IPS DF 6.9 (cell line): ENCODE results near the gene PLEK.
"Not testable (repeated sequence)": the region's sequence is repeated elsewhere in the genome, so short reads cannot be mapped to it uniquely, and the experiment has no call there.

Experiments
- DNase-seq: peaks from one replicate; pipeline ENCODE4 v3.0.0-alpha.2; 2013; ENCODE audit warnings: low read depth, low spot score
- H3K27ac ChIP-seq: one replicate; pipeline ENCODE4 v1.5.1; 2013; ENCODE audit warnings: low read length, control low read depth
- H3K27me3 ChIP-seq: 2 replicates; pipeline ENCODE4 v1.6.1; 2013; ENCODE audit warnings: mild to moderate bottlenecking, low read length; ENCODE audit not compliant: control insufficient read depth, insufficient read depth
- H3K36me3 ChIP-seq: 2 replicates; pipeline ENCODE4 v1.6.1; 2013; ENCODE audit warnings: low read length; ENCODE audit not compliant: control insufficient read depth, insufficient read depth
- H3K4me1 ChIP-seq: 2 replicates; pipeline ENCODE4 v1.6.1; 2013; ENCODE audit warnings: low read length; ENCODE audit not compliant: control insufficient read depth, insufficient read depth
- H3K4me3 ChIP-seq: 2 replicates; pipeline ENCODE4 v1.5.1; 2013; ENCODE audit warnings: mild to moderate bottlenecking, low read length
- H3K9me3 ChIP-seq: 2 replicates; pipeline ENCODE4 v1.6.1; 2013; ENCODE audit warnings: low read length, inconsistent platforms; ENCODE audit not compliant: control insufficient read depth, insufficient read depth
- WGBS: extraction: QIAGEN DNeasy Blood & Tissue Kit; methylation state at CpG from one replicate; pipeline ENCODE4 v1.1.7; 2013; ENCODE audit warnings: mixed read lengths, missing lambda C conversion rate; ENCODE audit not compliant: insufficient read length, insufficient coverage; 5-methylcytosine and 5-hydroxymethylcytosine counted together

PLEK gene

GRCh38 chr2:68333931-68334330, 31.2 kb upstream of the PLEK start:
- Histone ChIP-seq H3K4me3 (no peak overlapping the region), H3K9me3 (no peaks in the 10 kb centered on the region), H3K4me1 (no peaks in the 10 kb centered on the region), H3K27me3 (no peaks in the 10 kb centered on the region), H3K27ac (no peak overlapping the region), H3K36me3 (no peaks in the 10 kb centered on the region)
- no peak for DNase-seq
- WGBS = no CpG with 5 or more reads among the region's 3 CpGs

GRCh38 chr2:68336192-68336591, 28.9 kb upstream of the PLEK start:
- H3K4me3 ChIP-seq = no peak overlapping the region
- H3K4me1 ChIP-seq = no peaks in the 10 kb centered on the region
- no peaks in the 10 kb centered on the region for H3K36me3 ChIP-seq
- no peak overlapping the region for H3K27ac ChIP-seq
- no peaks in the 10 kb centered on the region for H3K9me3 ChIP-seq
- H3K27me3 ChIP-seq = no peaks in the 10 kb centered on the region
- no CpG with 5 or more reads among the region's 1 CpG for WGBS
- no peak for DNase-seq

GRCh38 chr2:68340226-68341061, 24.6 kb upstream of the PLEK start:
- WGBS = no CpG with 5 or more reads among the region's 5 CpGs
- no peaks in the 10 kb centered on the region for H3K27me3 ChIP-seq
- H3K27ac ChIP-seq = no peak overlapping the region
- H3K36me3 ChIP-seq = no peaks in the 10 kb centered on the region
- DNase-seq = no peak
- no peaks in the 10 kb centered on the region for H3K9me3 ChIP-seq
- H3K4me3 ChIP-seq = no peak overlapping the region
- H3K4me1 ChIP-seq = no peaks in the 10 kb centered on the region

- H3K9me3 ChIP-seq = no peaks in the 10 kb centered on the region
- H3K27me3 ChIP-seq = no peaks in the 10 kb centered on the region
- no peak for DNase-seq
- H3K4me1 ChIP-seq = no peaks in the 10 kb centered on the region
- H3K27ac ChIP-seq = no peak overlapping the region
- no CpG with 5 or more reads among the region's 3 CpGs for WGBS
- no peaks in the 10 kb centered on the region for H3K36me3 ChIP-seq
- no peak overlapping the region for H3K4me3 ChIP-seq
Observed at GRCh38 chr2:68341062-68341329, 24.1 kb upstream of the PLEK start.

GRCh38 chr2:68341583-68341982, 23.5 kb upstream of the PLEK start:
- H3K36me3 ChIP-seq = no peaks in the 10 kb centered on the region
- no peak overlapping the region for H3K27ac ChIP-seq
- WGBS = no CpG with 5 or more reads among the region's 4 CpGs
- no peaks in the 10 kb centered on the region for H3K27me3 ChIP-seq
- no peak overlapping the region for H3K4me3 ChIP-seq
- no peaks in the 10 kb centered on the region for H3K4me1 ChIP-seq
- no peak for DNase-seq
- H3K9me3 ChIP-seq = no peaks in the 10 kb centered on the region

- Histone ChIP-seq H3K4me1 (no peaks in the 10 kb centered on the region), H3K27ac (no peak overlapping the region), H3K36me3 (no peaks in the 10 kb centered on the region), H3K9me3 (no peaks in the 10 kb centered on the region), H3K4me3 (no peak overlapping the region), H3K27me3 (no peaks in the 10 kb centered on the region)
- no peak for DNase-seq
- no CpG with 5 or more reads among the region's 1 CpG for WGBS
Observed at GRCh38 chr2:68342470-68342869, 22.6 kb upstream of the PLEK start.

- Histone ChIP-seq H3K27me3 (no peaks in the 10 kb centered on the region), H3K4me3 (no peak overlapping the region), H3K27ac (no peak overlapping the region), H3K4me1 (no peaks in the 10 kb centered on the region), H3K36me3 (no peaks in the 10 kb centered on the region), H3K9me3 (no peaks in the 10 kb centered on the region)
- DNase-seq = no peak
- WGBS = no CpG with 5 or more reads among the region's 1 CpG
Observed at GRCh38 chr2:68344031-68344430, 21.1 kb upstream of the PLEK start.

- no CpG with 5 or more reads among the region's 9 CpGs for WGBS
- Histone ChIP-seq H3K36me3 (no peaks in the 10 kb centered on the region), H3K4me3 (no peak overlapping the region), H3K4me1 (no peaks in the 10 kb centered on the region), H3K27me3 (no peaks in the 10 kb centered on the region), H3K27ac (no peak overlapping the region), H3K9me3 (no peaks in the 10 kb centered on the region)
- DNase-seq = no peak
Observed at GRCh38 chr2:68345129-68345875, 19.8 kb upstream of the PLEK start.

- H3K9me3 ChIP-seq, H3K27me3 ChIP-seq, H3K36me3 ChIP-seq, H3K27ac ChIP-seq, H3K4me3 ChIP-seq, H3K4me1 ChIP-seq, DNase-seq: not testable (repeated sequence)
- no CpG with 5 or more reads among the region's 4 CpGs for WGBS
Observed at GRCh38 chr2:68349091-68349490, 16.0 kb upstream of the PLEK start.

GRCh38 chr2:68351997-68352396, 13.1 kb upstream of the PLEK start:
- no peaks in the 10 kb centered on the region for H3K36me3 ChIP-seq
- no peaks in the 10 kb centered on the region for H3K27me3 ChIP-seq
- no peak overlapping the region for H3K4me3 ChIP-seq
- H3K4me1 ChIP-seq = no peaks in the 10 kb centered on the region
- DNase-seq = no peak
- no CpG with 5 or more reads among the region's 6 CpGs for WGBS
- no peak overlapping the region for H3K27ac ChIP-seq
- H3K9me3 ChIP-seq = no peaks in the 10 kb centered on the region
